Activated CD4-positive, alpha-beta T cell treated with anti-CD3 and anti-CD28 coated beads, Interleukin-2, amount 10 ng/mL, durations not matched to agents 24 days and 14 days (primary cell): ENCODE measurements around the gene ENO1. TPM values are rescaled to one million over a fixed set of nuclear protein-coding genes. Genes with fewer than 3 reads are reported as not detected.

Experiments used
- DNase-seq: peaks from one replicate; pipeline ENCODE4 v3.0.0; 2022
- H3K27ac Mint-ChIP-seq: one replicate; pipeline ENCODE4 v1.8.0; 2022; ENCODE audit warnings: mild to moderate bottlenecking, mixed read lengths
- H3K27me3 Mint-ChIP-seq: one replicate; pipeline ENCODE4 v1.8.0; 2022; ENCODE audit warnings: mixed read lengths
- H3K36me3 Mint-ChIP-seq: one replicate; pipeline ENCODE4 v1.8.0; 2022; ENCODE audit warnings: low read depth, mild to moderate bottlenecking, mixed read lengths
- H3K4me1 Mint-ChIP-seq: one replicate; pipeline ENCODE4 v1.8.0; 2021; ENCODE audit warnings: mixed read lengths
- H3K4me3 Mint-ChIP-seq: one replicate; pipeline ENCODE4 v1.8.0; 2022; ENCODE audit warnings: mild to moderate bottlenecking, moderate library complexity, mixed read lengths
- H3K9me3 Mint-ChIP-seq: one replicate; pipeline ENCODE4 v1.8.0; 2021; ENCODE audit warnings: mixed read lengths
- intact Hi-C: fragments of 100-400 bp; cut with micrococcal nuclease; formaldehyde crosslinking; loops from one replicate; pipeline ENCODE4 v1.15.1; 2023
- total RNA-seq: library from RNA; stranded (reverse); gene quantifications from 2 replicates; pipeline ENCODE4 v1.2.3, GENCODE V29; 2022

Gene ENO1
- total RNA-seq, 1 donor from 2014 or later = 3,899 TPM

- Mint-ChIP-seq H3K27ac (peak overlapping the region; percentile 92), H3K9me3 (no peaks in the 10 kb centered on the region), H3K4me1 (peaks cover 37% of the 10 kb centered on the region), H3K27me3 (peaks cover 4% of the 10 kb centered on the region), H3K4me3 (peak overlapping the region; percentile 96), H3K36me3 (no peaks in the 10 kb centered on the region)
- peak; percentile 64 for DNase-seq
- intact Hi-C loops = loop anchor here (2.0 to 10.0 kb wide), 4 partner anchors 42 to 171 kb away; partner anchors contain the start of gene ENO1
Observed at GRCh38 chr1:8815582-8816151, 62.8 kb downstream of the ENO1 start.

GRCh38 chr1:8814865-8815264 lies 63.6 kb downstream of the ENO1 start:
- H3K27me3 Mint-ChIP-seq = peaks cover 1% of the 10 kb centered on the region
- H3K36me3 Mint-ChIP-seq = no peaks in the 10 kb centered on the region
- peaks cover 37% of the 10 kb centered on the region for H3K4me1 Mint-ChIP-seq
- H3K27ac Mint-ChIP-seq = no peak overlapping the region
- no peaks in the 10 kb centered on the region for H3K9me3 Mint-ChIP-seq
- no peak for DNase-seq
- intact Hi-C loops = loop anchor here (5.0 to 10.0 kb wide), 3 partner anchors 42 to 170 kb away; no protein-coding TSS in a partner anchor
- no peak overlapping the region for H3K4me3 Mint-ChIP-seq

- no peak overlapping the region for H3K27ac Mint-ChIP-seq
- intact Hi-C loops = loop anchor here (10.0 kb wide), 1 partner anchor 169 kb away; no protein-coding TSS in a partner anchor
- H3K4me1 Mint-ChIP-seq = peaks cover 37% of the 10 kb centered on the region
Observed at GRCh38 chr1:8813991-8814390, 64.5 kb downstream of the ENO1 start.

GRCh38 chr1:8813016-8813763 lies 65.3 kb downstream of the ENO1 start:
- Mint-ChIP-seq H3K4me1 (peaks cover 33% of the 10 kb centered on the region), H3K27ac (no peak overlapping the region), H3K27me3 (no peaks in the 10 kb centered on the region), H3K4me3 (no peak overlapping the region), H3K9me3 (no peaks in the 10 kb centered on the region), H3K36me3 (no peaks in the 10 kb centered on the region)
- no peak for DNase-seq
- intact Hi-C loops = loop anchor here (10.0 kb wide), 1 partner anchor 168 kb away; no protein-coding TSS in a partner anchor

More at GRCh38 chr1:8813991-8814390, 64.5 kb downstream of the ENO1 start:
- Mint-ChIP-seq H3K4me3 (no peak overlapping the region), H3K27me3 (no peaks in the 10 kb centered on the region), H3K9me3 (no peaks in the 10 kb centered on the region), H3K36me3 (no peaks in the 10 kb centered on the region)
- no peak for DNase-seq

- H3K9me3 Mint-ChIP-seq = no peaks in the 10 kb centered on the region
- H3K27ac Mint-ChIP-seq = no peak overlapping the region
- H3K27me3 Mint-ChIP-seq = no peaks in the 10 kb centered on the region
- H3K4me3 Mint-ChIP-seq = no peak overlapping the region
- H3K4me1 Mint-ChIP-seq = peaks cover 31% of the 10 kb centered on the region
- DNase-seq = no peak
- H3K36me3 Mint-ChIP-seq = no peaks in the 10 kb centered on the region
- intact Hi-C loops = loop anchor here (10.0 kb wide), 1 partner anchor 167 kb away; no protein-coding TSS in a partner anchor
Observed at GRCh38 chr1:8812081-8812480, 66.4 kb downstream of the ENO1 start.

Other genes starting within 250 kb of the ENO1 start
- gene RERE, start 61.0 kb downstream of the ENO1 start, total RNA-seq = 69.3 and 85.6 TPM in 2 replicates
- 1.0 and 1.3 TPM in 2 replicates for gene CA6, start 67.2 kb upstream of the ENO1 start, total RNA-seq
- gene SLC2A7, start 147.7 kb upstream of the ENO1 start, total RNA-seq = not detected in 2 replicates
- gene SLC2A5, start 190.9 kb upstream of the ENO1 start, total RNA-seq = not detected in 2 replicates